HepG2 (cell line): ENCODE measurements around the gene NFKBIL1. TPM values are rescaled to one million over a fixed set of nuclear protein-coding genes. Genes with fewer than 3 reads are reported as not detected.

ENCODE experiments used
- BRF2 ChIP-seq: sonication (generic); formaldehyde crosslinking; IDR thresholded peaks from 2 replicates; pipeline ENCODE4 v1.8.1; 2022; ENCODE audit warnings: mild to moderate bottlenecking, missing genetic modification reagents
- CBX5 ChIP-seq: sonication (generic); formaldehyde crosslinking; IDR thresholded peaks from 2 replicates; pipeline ENCODE4 v1.4.0; 2020; ENCODE audit warnings: missing genetic modification reagents, borderline replicate concordance
- FOXK1 ChIP-seq: sonication (generic); formaldehyde crosslinking; IDR thresholded peaks from 2 replicates; pipeline ENCODE4 v1.4.0; 2020; ENCODE audit warnings: low read depth, missing genetic modification reagents, borderline replicate concordance
- HMG20A ChIP-seq: IDR thresholded peaks from 2 replicates; pipeline ENCODE4 v1.6.1; 2016; ENCODE audit warnings: borderline replicate concordance
- HNF1B ChIP-seq: sonication (generic); formaldehyde crosslinking; IDR thresholded peaks from 2 replicates; pipeline ENCODE4 v1.5.1; 2020; ENCODE audit warnings: mild to moderate bottlenecking, moderate library complexity, missing genetic modification reagents
- IRF2 ChIP-seq: IDR thresholded peaks from 2 replicates; pipeline ENCODE4 v1.6.1; 2018; ENCODE audit warnings: missing genetic modification reagents, missing compliant biosample characterization
- MIER2 ChIP-seq: IDR thresholded peaks from 2 replicates; pipeline ENCODE4 v1.6.1; 2016; ENCODE audit warnings: missing biosample characterization, missing genetic modification reagents
- POGZ ChIP-seq: sonication (generic); formaldehyde crosslinking; IDR thresholded peaks from 2 replicates; pipeline ENCODE4 v1.4.0; 2020; ENCODE audit warnings: mild to moderate bottlenecking, missing genetic modification reagents
- POLR2G ChIP-seq: fragments of 200-400 bp; formaldehyde crosslinking; IDR thresholded peaks from 2 replicates; pipeline ENCODE4 v1.6.1; 2018; ENCODE audit warnings: mild to moderate bottlenecking, low read depth, low read length, moderate library complexity
- PTBP1 ChIP-seq: fragments of 200-400 bp; formaldehyde crosslinking; IDR thresholded peaks from 2 replicates; pipeline ENCODE4 v1.6.1; 2018; ENCODE audit warnings: low read length, low read depth; ENCODE audit not compliant: poor library complexity, severe bottlenecking
- TARDBP ChIP-seq: sonication (generic); formaldehyde crosslinking; IDR thresholded peaks from 2 replicates; pipeline ENCODE4 v1.8.0; 2022; ENCODE audit warnings: mild to moderate bottlenecking, missing genetic modification reagents
- TFE3 ChIP-seq: IDR thresholded peaks from 2 replicates; pipeline ENCODE4 v1.6.1; 2016
- ZFX ChIP-seq: sonication (generic); formaldehyde crosslinking; IDR thresholded peaks from 2 replicates; pipeline ENCODE4 v1.4.0; 2020; ENCODE audit warnings: mild to moderate bottlenecking, low read depth, missing genetic modification reagents, moderate library complexity
- ZIK1 ChIP-seq: sonication (generic); formaldehyde crosslinking; IDR thresholded peaks from 2 replicates; pipeline ENCODE4 v1.5.0; 2020; ENCODE audit warnings: mild to moderate bottlenecking, low read depth, missing genetic modification reagents, borderline replicate concordance
- ZNF383 ChIP-seq: sonication (generic); formaldehyde crosslinking; IDR thresholded peaks from 2 replicates; pipeline ENCODE4 v1.4.0; 2020; ENCODE audit warnings: missing genetic modification reagents, mild to moderate bottlenecking, borderline replicate concordance
- ZNF7 ChIP-seq: IDR thresholded peaks from 2 replicates; pipeline ENCODE4 v1.6.1; 2016; ENCODE audit warnings: missing biosample characterization, missing genetic modification reagents
- ZNF737 ChIP-seq: sonication (generic); formaldehyde crosslinking; IDR thresholded peaks from 2 replicates; pipeline ENCODE4 v1.5.0; 2020; ENCODE audit warnings: missing genetic modification reagents, mild to moderate bottlenecking, borderline replicate concordance
- ZSCAN9 ChIP-seq: IDR thresholded peaks from 2 replicates; pipeline ENCODE4 v1.6.1; 2016; ENCODE audit warnings: borderline replicate concordance
- polyA plus RNA-seq, 8 experiments: library from polyadenylated mRNA; depleted of rRNA in 3 of 8; stranded (reverse) in 7 of 8; unstranded in 1 of 8; fragments of >200 nt; fragmentation: Illumina TruSeq in 4 of 8; extraction: Trizol in 4 of 8; gene quantifications; 2 replicates each; pipeline versions ENCODE4 v1.2.1 to v1.2.3, GENCODE V29; 2011 to 2016; ENCODE audit warnings: low read depth in 4 of 8, missing spikeins in 1 of 8, mixed read lengths in 1 of 8; ENCODE audit not compliant: insufficient read depth in 1 of 8
- total RNA-seq, 5 experiments: library from RNA; depleted of rRNA; stranded (reverse); fragments of >200 nt; fragmentation: Illumina TruSeq; extraction: Trizol; gene quantifications; 2 replicates each; pipeline ENCODE4 v1.2.3, GENCODE V29; 2016; ENCODE audit warnings: low read depth in 1 of 5
- TF ChIP-seq, protein P1 (sequence below): conservative IDR thresholded peaks from 2 replicates; pipeline ENCODE4 v1.6.1; 2018; ENCODE audit warnings: missing genetic modification reagents

The NFKBIL1 gene
- total and polyA plus RNA-seq, 2 of the 13 experiments (the other 11 are each of a cell fraction or from before 2014, with no cell fraction given) = 9.7 to 19.5 TPM

- TF ChIP-seq HNF1B (CRISPR knock-in tag) (peak; percentile 71; the same call in 1 of the 2 replicates), ZSCAN9 (CRISPR knock-in tag) (peak; percentile 63; the same call in 1 of the 2 replicates), ZNF383 (CRISPR knock-in tag) (peak; percentile 71; the same call in 1 of the 2 replicates), ZFX (peak; percentile 99), ZIK1 (CRISPR knock-in tag) (no peak), TFE3 (CRISPR knock-in tag) (no peak; the same call in 1 of the 2 replicates), POLR2G (peak; percentile 79), POGZ (peak; percentile 65; the same call in 1 of the 2 replicates), ZNF737 (CRISPR knock-in tag) (no peak), CBX5 (CRISPR knock-in tag) (peak; percentile 83; the same call in 1 of the 2 replicates), TARDBP (CRISPR knock-in tag) (peak; percentile 64; the same call in 1 of the 2 replicates), PTBP1 (peak; percentile 49), BRF2 (CRISPR knock-in tag) (0 out of 2 replicates have a peak, but pooled peaks have one; percentile 38), MIER2 (CRISPR knock-in tag) (peak; percentile 64; the same call in 1 of the 2 replicates), IRF2 (CRISPR knock-in tag) (peak; percentile 86), FOXK1 (CRISPR knock-in tag) (peak; percentile 92; the same call in 1 of the 2 replicates), HMG20A (no peak), ZNF7 (0 out of 2 replicates have a peak, but pooled peaks have one; percentile 2)
- TF ChIP-seq, protein P1, sequence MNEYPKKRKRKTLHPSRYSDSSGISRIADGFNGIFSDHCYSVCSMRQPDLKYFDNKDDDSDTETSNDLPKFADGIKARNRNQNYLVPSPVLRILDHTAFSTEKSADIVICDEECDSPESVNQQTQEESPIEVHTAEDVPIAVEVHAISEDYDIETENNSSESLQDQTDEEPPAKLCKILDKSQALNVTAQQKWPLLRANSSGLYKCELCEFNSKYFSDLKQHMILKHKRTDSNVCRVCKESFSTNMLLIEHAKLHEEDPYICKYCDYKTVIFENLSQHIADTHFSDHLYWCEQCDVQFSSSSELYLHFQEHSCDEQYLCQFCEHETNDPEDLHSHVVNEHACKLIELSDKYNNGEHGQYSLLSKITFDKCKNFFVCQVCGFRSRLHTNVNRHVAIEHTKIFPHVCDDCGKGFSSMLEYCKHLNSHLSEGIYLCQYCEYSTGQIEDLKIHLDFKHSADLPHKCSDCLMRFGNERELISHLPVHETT (CRISPR knock-in tag) = 0 out of 2 replicates have a peak, but pooled peaks have one; percentile 74
Measured at GRCh38 chr6:31546958-31547726, at the start of gene NFKBIL1 (continued).
